ENCODE results near the gene JUP.

DNA sequence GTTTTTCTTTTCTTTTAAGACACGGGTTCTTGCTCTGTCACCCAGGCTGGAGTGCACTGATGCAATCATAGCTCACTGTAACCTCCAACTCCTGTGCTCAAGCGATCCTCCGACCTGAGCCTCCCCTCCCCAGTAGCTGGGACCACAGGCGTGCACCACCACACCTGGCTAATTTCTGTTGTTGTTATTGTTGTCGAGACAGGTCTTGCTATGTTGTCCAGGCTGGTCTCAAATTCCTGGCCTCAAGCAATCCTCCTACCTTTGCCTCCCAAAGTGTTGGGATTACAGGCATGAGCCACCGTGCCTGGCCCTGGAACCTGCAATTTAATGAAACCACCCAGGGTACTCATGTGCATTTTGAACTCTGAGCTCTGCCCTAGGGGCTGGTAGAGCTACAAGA, 24.1 kb downstream of the JUP start:
- TF ChIP-seq, protein P1, sequence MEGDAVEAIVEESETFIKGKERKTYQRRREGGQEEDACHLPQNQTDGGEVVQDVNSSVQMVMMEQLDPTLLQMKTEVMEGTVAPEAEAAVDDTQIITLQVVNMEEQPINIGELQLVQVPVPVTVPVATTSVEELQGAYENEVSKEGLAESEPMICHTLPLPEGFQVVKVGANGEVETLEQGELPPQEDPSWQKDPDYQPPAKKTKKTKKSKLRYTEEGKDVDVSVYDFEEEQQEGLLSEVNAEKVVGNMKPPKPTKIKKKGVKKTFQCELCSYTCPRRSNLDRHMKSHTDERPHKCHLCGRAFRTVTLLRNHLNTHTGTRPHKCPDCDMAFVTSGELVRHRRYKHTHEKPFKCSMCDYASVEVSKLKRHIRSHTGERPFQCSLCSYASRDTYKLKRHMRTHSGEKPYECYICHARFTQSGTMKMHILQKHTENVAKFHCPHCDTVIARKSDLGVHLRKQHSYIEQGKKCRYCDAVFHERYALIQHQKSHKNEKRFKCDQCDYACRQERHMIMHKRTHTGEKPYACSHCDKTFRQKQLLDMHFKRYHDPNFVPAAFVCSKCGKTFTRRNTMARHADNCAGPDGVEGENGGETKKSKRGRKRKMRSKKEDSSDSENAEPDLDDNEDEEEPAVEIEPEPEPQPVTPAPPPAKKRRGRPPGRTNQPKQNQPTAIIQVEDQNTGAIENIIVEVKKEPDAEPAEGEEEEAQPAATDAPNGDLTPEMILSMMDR (IDR thresholded peaks at IDR 0.05; ENCODE audit: low read depth, low read length, missing input control): no peak
- TF ChIP-seq JUND (IDR thresholded peaks at IDR 0.05) (no peak), HNF4A (conservative IDR thresholded peaks at IDR 0.05) (no peak), SP1 (IDR thresholded peaks at IDR 0.05) (no peak), TAF1 (conservative IDR thresholded peaks at IDR 0.05) (no peak), RAD21 (IDR thresholded peaks at IDR 0.05) (no peak)
- TF ChIP-seq, protein P2, sequence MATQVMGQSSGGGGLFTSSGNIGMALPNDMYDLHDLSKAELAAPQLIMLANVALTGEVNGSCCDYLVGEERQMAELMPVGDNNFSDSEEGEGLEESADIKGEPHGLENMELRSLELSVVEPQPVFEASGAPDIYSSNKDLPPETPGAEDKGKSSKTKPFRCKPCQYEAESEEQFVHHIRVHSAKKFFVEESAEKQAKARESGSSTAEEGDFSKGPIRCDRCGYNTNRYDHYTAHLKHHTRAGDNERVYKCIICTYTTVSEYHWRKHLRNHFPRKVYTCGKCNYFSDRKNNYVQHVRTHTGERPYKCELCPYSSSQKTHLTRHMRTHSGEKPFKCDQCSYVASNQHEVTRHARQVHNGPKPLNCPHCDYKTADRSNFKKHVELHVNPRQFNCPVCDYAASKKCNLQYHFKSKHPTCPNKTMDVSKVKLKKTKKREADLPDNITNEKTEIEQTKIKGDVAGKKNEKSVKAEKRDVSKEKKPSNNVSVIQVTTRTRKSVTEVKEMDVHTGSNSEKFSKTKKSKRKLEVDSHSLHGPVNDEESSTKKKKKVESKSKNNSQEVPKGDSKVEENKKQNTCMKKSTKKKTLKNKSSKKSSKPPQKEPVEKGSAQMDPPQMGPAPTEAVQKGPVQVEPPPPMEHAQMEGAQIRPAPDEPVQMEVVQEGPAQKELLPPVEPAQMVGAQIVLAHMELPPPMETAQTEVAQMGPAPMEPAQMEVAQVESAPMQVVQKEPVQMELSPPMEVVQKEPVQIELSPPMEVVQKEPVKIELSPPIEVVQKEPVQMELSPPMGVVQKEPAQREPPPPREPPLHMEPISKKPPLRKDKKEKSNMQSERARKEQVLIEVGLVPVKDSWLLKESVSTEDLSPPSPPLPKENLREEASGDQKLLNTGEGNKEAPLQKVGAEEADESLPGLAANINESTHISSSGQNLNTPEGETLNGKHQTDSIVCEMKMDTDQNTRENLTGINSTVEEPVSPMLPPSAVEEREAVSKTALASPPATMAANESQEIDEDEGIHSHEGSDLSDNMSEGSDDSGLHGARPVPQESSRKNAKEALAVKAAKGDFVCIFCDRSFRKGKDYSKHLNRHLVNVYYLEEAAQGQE (IDR thresholded peaks at IDR 0.05): no peak
